GM12864 (cell line): ENCODE data around the gene NIPSNAP2.
"Not testable (repeated sequence)": the region's sequence is repeated elsewhere in the genome, so short reads cannot be mapped to it uniquely, and the experiment has no call there.

Experiments used
- DNase-seq: peaks from one replicate; pipeline ENCODE4 v3.0.0-alpha.2; 2011; ENCODE audit warnings: low read depth
- H3K4me3 ChIP-seq: 2 replicates; pipeline ENCODE4 v1.5.1; 2011; ENCODE audit warnings: mild to moderate bottlenecking, low read depth, low read length, control low read depth
- CTCF ChIP-seq: IDR thresholded peaks from 2 replicates; pipeline ENCODE4 v1.5.1; 2011; ENCODE audit warnings: low read depth, mild to moderate bottlenecking, moderate library complexity, low read length, control low read depth, inconsistent platforms; ENCODE audit errors: missing control alignments

NIPSNAP2 gene

GRCh38 chr7:56048245-56048644, 83.9 kb downstream of the NIPSNAP2 start:
- no peak overlapping the region for H3K4me3 ChIP-seq
- TF ChIP-seq CTCF, result no peak
- no peak for DNase-seq

- H3K4me3 ChIP-seq, DNase-seq: not testable (repeated sequence)
Measured at GRCh38 chr7:56048763-56049162, 84.4 kb downstream of the NIPSNAP2 start.
